Hepatocyte (in vitro differentiated cells): Measurements from ENCODE around the gene MED13L. TPM values are rescaled to one million over a fixed set of nuclear protein-coding genes. Genes with fewer than 3 reads are reported as not detected.

ENCODE experiments used
- DNase-seq: peaks from one replicate; pipeline ENCODE4 v3.0.0-alpha.2; 2016; ENCODE audit warnings: low spot score
- H2AFZ ChIP-seq: fragments of 200-600 bp; sonication (generic); 2 replicates; pipeline ENCODE4 v1.6.0; 2016; ENCODE audit warnings: antibody characterized with exemption, mild to moderate bottlenecking
- H3K27ac ChIP-seq: fragments of 200-600 bp; sonication (generic); 2 replicates; pipeline ENCODE4 v1.5.1; 2016; ENCODE audit warnings: mild to moderate bottlenecking
- H3K27me3 ChIP-seq: fragments of 200-600 bp; sonication (generic); 2 replicates; pipeline ENCODE4 v1.6.1; 2016
- H3K36me3 ChIP-seq: fragments of 200-600 bp; sonication (generic); replicated peaks from 2 replicates; pipeline ENCODE4 v1.5.1; 2016; ENCODE audit warnings: low read depth; ENCODE audit not compliant: insufficient read depth
- H3K4me1 ChIP-seq: fragments of 200-600 bp; sonication (generic); 2 replicates; pipeline ENCODE4 v1.5.1; 2016; ENCODE audit warnings: mild to moderate bottlenecking, moderate library complexity; ENCODE audit not compliant: insufficient read depth
- H3K4me2 ChIP-seq: fragments of 200-600 bp; sonication (generic); 2 replicates; pipeline ENCODE4 v1.6.0; 2016
- H3K4me3 ChIP-seq: fragments of 200-600 bp; sonication (generic); 2 replicates; pipeline ENCODE4 v1.5.1; 2016; ENCODE audit warnings: mild to moderate bottlenecking
- H3K79me2 ChIP-seq: fragments of 200-600 bp; sonication (generic); 2 replicates; pipeline ENCODE4 v1.6.0; 2017; ENCODE audit warnings: mild to moderate bottlenecking
- H3K9me2 ChIP-seq: fragments of 200-600 bp; sonication (generic); replicated peaks from 2 replicates; pipeline ENCODE4 v1.6.0; 2017; ENCODE audit warnings: mild to moderate bottlenecking; ENCODE audit not compliant: insufficient read depth
- H3K9me3 ChIP-seq: fragments of 200-600 bp; sonication (generic); 2 replicates; pipeline ENCODE4 v1.5.1; 2016; ENCODE audit warnings: low read depth, mild to moderate bottlenecking
- H4K20me1 ChIP-seq: fragments of 200-600 bp; sonication (generic); 2 replicates; pipeline ENCODE4 v1.6.0; 2016; ENCODE audit warnings: mild to moderate bottlenecking; ENCODE audit not compliant: insufficient read depth, poor library complexity, severe bottlenecking
- EZH2 ChIP-seq: fragments of 200-600 bp; sonication (generic); IDR thresholded peaks from 2 replicates; pipeline ENCODE4 v1.6.1; 2016; ENCODE audit warnings: antibody characterized with exemption, mild to moderate bottlenecking, borderline replicate concordance
- EZH2phosphoT487 ChIP-seq: fragments of 200-600 bp; sonication (generic); IDR thresholded peaks from one replicate; pipeline ENCODE4 v1.6.1; 2018; ENCODE audit warnings: antibody characterized with exemption, mild to moderate bottlenecking, low read depth, moderate library complexity; ENCODE audit not compliant: unreplicated experiment, severe bottlenecking
- WGBS: methylation state at CpG from one replicate; pipeline ENCODE4 v1.1.6; 2016; ENCODE audit warnings: low lambda C conversion rate; ENCODE audit errors: missing lambda C conversion rate; 5-methylcytosine and 5-hydroxymethylcytosine counted together
- polyA plus RNA-seq: library from polyadenylated mRNA; unstranded; fragments of >200 nt; fragmentation: Nextera tagmentation; extraction: Ambion mirVana; gene quantifications from 2 replicates; pipeline ENCODE4 v1.2.1, GENCODE V29; 2016
- total RNA-seq: library from RNA; depleted of rRNA; stranded (reverse); fragments of >200 nt; gene quantifications from 2 replicates; pipeline ENCODE4 v1.2.3, GENCODE V29; 2014
- TF ChIP-seq, protein P1 (sequence below): fragments of 200-600 bp; sonication (generic); IDR thresholded peaks from 2 replicates; pipeline ENCODE4 v1.5.1; 2016; ENCODE audit warnings: antibody characterized with exemption, mild to moderate bottlenecking; ENCODE audit not compliant: poor library complexity

The MED13L gene
- total and polyA plus RNA-seq, 2 experiments from 2014 or later = 23.7 to 135 TPM

DNA sequence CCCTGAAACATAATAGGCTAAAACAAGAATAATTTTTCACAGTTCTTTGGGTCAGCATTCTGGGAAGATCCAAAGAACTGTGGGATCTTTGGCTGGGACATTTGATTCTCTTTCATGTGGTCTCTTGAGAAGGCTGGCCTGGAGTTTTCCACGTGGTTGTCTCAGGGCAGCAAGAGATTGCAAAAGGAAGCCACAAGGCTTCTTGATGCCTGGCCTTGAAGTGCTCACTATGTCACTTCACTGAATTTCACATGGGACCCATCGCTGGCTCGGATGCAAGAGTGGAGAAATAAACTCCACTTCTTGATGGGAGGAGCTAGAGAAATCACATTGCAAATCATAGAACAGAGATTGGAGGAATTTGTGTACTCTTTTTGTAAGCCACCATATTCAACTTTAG is 343.4 kb downstream of the MED13L start:
- no peak overlapping the region for H3K4me2 ChIP-seq
- no peaks in the 10 kb centered on the region for H3K36me3 ChIP-seq
- H3K9me2 ChIP-seq = no peaks in the 10 kb centered on the region
- no peak for DNase-seq
- no peaks in the 10 kb centered on the region for H3K79me2 ChIP-seq
- H4K20me1 ChIP-seq = no peaks in the 10 kb centered on the region
- H3K4me3 ChIP-seq = no peak overlapping the region
- H3K9me3 ChIP-seq = no peaks in the 10 kb centered on the region
- no peak overlapping the region for H3K27ac ChIP-seq
- H3K27me3 ChIP-seq = no peaks in the 10 kb centered on the region
- 84% methylated on average over 3 of the region's 3 CpGs for WGBS
- H2AFZ ChIP-seq = no peak overlapping the region
- TF ChIP-seq, protein P1, sequence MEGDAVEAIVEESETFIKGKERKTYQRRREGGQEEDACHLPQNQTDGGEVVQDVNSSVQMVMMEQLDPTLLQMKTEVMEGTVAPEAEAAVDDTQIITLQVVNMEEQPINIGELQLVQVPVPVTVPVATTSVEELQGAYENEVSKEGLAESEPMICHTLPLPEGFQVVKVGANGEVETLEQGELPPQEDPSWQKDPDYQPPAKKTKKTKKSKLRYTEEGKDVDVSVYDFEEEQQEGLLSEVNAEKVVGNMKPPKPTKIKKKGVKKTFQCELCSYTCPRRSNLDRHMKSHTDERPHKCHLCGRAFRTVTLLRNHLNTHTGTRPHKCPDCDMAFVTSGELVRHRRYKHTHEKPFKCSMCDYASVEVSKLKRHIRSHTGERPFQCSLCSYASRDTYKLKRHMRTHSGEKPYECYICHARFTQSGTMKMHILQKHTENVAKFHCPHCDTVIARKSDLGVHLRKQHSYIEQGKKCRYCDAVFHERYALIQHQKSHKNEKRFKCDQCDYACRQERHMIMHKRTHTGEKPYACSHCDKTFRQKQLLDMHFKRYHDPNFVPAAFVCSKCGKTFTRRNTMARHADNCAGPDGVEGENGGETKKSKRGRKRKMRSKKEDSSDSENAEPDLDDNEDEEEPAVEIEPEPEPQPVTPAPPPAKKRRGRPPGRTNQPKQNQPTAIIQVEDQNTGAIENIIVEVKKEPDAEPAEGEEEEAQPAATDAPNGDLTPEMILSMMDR = no peak
- TF ChIP-seq EZH2 (no peak), EZH2phosphoT487 (no peak)
- H3K4me1 ChIP-seq = no peaks in the 10 kb centered on the region

DNA sequence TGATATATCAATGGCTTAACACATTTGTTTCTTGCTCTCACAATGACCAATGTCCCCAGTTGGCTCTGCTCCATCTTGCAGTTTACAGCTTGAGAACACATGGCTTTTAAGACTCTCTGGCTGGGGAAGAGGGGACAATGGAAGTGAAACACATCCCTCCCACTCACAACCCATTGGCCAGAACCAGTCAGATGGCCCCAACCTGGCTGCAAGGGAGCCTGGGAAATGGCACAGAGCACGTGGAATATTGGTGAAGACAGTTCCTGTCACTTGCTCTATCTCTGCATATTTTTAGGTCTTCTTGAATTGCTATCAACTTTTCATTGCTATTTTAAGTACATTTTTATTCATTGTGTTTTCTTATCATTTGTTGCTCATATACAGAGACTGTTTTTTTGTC is 345.4 kb downstream of the MED13L start:
- TF ChIP-seq EZH2phosphoT487 = no peak
- TF ChIP-seq EZH2 = no peak
- TF ChIP-seq, protein P1 = no peak
- Histone ChIP-seq H2AFZ (no peak overlapping the region), H3K9me2 (no peaks in the 10 kb centered on the region), H3K79me2 (no peaks in the 10 kb centered on the region), H3K27ac (no peak overlapping the region), H3K4me1 (no peaks in the 10 kb centered on the region), H3K27me3 (no peaks in the 10 kb centered on the region), H3K36me3 (no peaks in the 10 kb centered on the region), H3K4me2 (no peak overlapping the region), H3K9me3 (no peaks in the 10 kb centered on the region), H4K20me1 (no peaks in the 10 kb centered on the region), H3K4me3 (no peak overlapping the region)
- 81% methylated on average over 1 of the region's 1 CpG for WGBS
- DNase-seq = no peak

DNA sequence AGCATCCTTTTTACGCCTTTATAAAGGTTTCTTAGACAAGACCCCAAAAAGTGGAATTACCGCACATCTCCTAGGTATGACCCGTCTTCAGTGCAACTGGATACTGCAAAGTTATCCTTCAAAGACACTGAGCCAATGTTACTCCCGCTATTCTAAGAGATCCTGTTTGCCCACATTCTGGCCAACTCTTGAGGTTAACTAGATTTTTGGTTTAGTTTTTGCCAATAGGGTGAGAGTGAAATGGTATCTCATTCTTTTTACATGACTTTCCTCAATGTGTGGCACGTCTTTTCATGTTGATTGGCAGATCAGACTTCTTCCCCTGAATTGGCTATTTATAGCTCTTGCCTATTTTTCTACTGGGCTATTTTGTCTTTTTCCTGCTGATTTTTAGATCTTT is 347.2 kb downstream of the MED13L start:
- Histone ChIP-seq H3K9me3 (no peaks in the 10 kb centered on the region), H3K27me3 (no peaks in the 10 kb centered on the region), H3K27ac (no peak overlapping the region), H3K79me2 (no peaks in the 10 kb centered on the region), H3K9me2 (no peaks in the 10 kb centered on the region), H3K4me1 (no peaks in the 10 kb centered on the region), H3K4me2 (no peak overlapping the region), H3K4me3 (no peak overlapping the region), H3K36me3 (no peaks in the 10 kb centered on the region), H2AFZ (no peak overlapping the region), H4K20me1 (no peaks in the 10 kb centered on the region)
- TF ChIP-seq EZH2phosphoT487 = no peak
- no peak for TF ChIP-seq EZH2
- TF ChIP-seq, protein P1 = no peak
- DNase-seq = no peak
- WGBS = 82% methylated on average over 5 of the region's 5 CpGs

- Histone ChIP-seq H3K79me2 (no peaks in the 10 kb centered on the region), H3K9me2 (no peaks in the 10 kb centered on the region), H3K27me3 (no peaks in the 10 kb centered on the region), H3K4me1 (no peaks in the 10 kb centered on the region), H3K4me3 (no peak overlapping the region), H3K36me3 (no peaks in the 10 kb centered on the region), H2AFZ (no peak overlapping the region), H3K4me2 (no peak overlapping the region), H4K20me1 (no peaks in the 10 kb centered on the region), H3K27ac (no peak overlapping the region), H3K9me3 (no peaks in the 10 kb centered on the region)
- no peak for DNase-seq
- TF ChIP-seq EZH2 (no peak), EZH2phosphoT487 (no peak)
- TF ChIP-seq, protein P1 = no peak
- 97% methylated on average over 8 of the region's 8 CpGs for WGBS
Observed at GRCh38 chr12:115926037-115926670, 351.3 kb downstream of the MED13L start.
